ENCODE results near the gene CEMIP.

CEMIP gene

GRCh38 chr15:80904998-80905397, 125.8 kb downstream of the CEMIP start:
- no peak for FAIRE-seq
- no peak for DNase-seq (ENCODE audit: insufficient read length, low spot score)
- no peak for TF ChIP-seq POLR2A (IDR thresholded peaks at IDR 0.05; ENCODE audit: low read depth, low read length)

DNA sequence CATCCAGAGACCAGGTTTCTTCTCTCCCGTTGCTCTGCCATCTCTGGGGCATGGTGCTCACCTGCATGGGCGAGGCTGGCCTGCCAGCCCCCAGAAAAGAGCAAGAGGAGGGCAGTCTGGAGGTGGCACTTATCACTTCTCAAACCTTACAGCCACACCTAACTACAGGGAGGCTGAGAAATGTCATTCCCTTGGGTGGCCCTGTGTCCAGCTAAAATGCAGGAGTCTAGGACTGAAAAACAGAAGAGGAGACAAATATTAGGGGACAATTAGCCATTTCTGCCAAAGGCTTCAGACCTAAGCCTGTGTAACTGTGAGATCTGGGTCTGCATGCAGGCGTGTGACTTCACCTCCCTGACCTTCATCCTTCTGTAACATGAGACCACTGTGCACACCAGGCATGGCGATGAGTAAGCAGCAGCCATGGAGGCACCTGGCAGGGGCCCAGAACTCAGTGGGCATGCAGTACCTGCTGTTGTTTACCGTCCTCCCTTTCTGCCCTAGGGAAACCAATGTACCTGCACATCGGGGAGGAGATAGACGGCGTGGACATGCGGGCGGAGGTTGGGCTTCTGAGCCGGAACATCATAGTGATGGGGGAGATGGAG, 127.1 kb downstream of the CEMIP start:
- TF ChIP-seq POLR2A (IDR thresholded peaks at IDR 0.05; ENCODE audit: low read depth, low read length) = no peak
- no peak for FAIRE-seq
- no peak for DNase-seq (ENCODE audit: insufficient read length, low spot score)

GRCh38 chr15:80911821-80912220, 132.7 kb downstream of the CEMIP start:
- no peak for TF ChIP-seq POLR2A (IDR thresholded peaks at IDR 0.05; ENCODE audit: low read depth, low read length)
- FAIRE-seq (no peak), DNase-seq (ENCODE audit: insufficient read length, low spot score) (no peak)

DNA sequence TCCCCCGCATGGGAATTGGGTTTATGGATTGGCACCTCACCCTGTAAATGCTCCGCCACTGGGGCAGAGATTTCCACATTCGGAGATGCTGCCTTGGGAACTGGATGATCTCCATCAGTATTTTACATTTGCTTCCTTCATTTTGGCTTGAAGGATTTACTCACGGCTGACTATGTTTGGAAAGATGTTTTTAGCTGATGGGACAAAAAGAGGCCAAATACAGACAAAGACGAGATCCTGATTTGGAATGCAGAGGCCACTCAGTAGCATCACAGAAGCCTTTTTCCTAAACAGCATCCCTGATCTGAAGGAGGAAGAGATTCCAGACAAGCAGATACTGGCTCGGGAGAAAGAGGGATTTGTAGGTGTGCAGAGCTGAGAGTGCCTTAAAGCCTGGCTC, 133.5 kb downstream of the CEMIP start:
- no peak for DNase-seq (ENCODE audit: insufficient read length, low spot score)
- no peak for TF ChIP-seq POLR2A (IDR thresholded peaks at IDR 0.05; ENCODE audit: low read depth, low read length)
- FAIRE-seq = no peak

- FAIRE-seq (no peak), DNase-seq (ENCODE audit: insufficient read length, low spot score) (no peak)
- TF ChIP-seq POLR2A (IDR thresholded peaks at IDR 0.05; ENCODE audit: low read depth, low read length) = no peak
Observed at GRCh38 chr15:80913541-80913940, 134.4 kb downstream of the CEMIP start.

- no peak for TF ChIP-seq POLR2A (IDR thresholded peaks at IDR 0.05; ENCODE audit: low read depth, low read length)
- FAIRE-seq (no peak), DNase-seq (ENCODE audit: insufficient read length, low spot score) (no peak)
Observed at GRCh38 chr15:80915472-80915871, 136.3 kb downstream of the CEMIP start.

GRCh38 chr15:80916056-80916455, 136.9 kb downstream of the CEMIP start:
- no peak for TF ChIP-seq POLR2A (IDR thresholded peaks at IDR 0.05; ENCODE audit: low read depth, low read length)
- no peak for DNase-seq (ENCODE audit: insufficient read length, low spot score)
- no peak for FAIRE-seq

GRCh38 chr15:80918196-80918783, 139.1 kb downstream of the CEMIP start:
- no peak for DNase-seq (ENCODE audit: insufficient read length, low spot score)
- no peak for FAIRE-seq

GRCh38 chr15:80920271-80920699, 141.1 kb downstream of the CEMIP start:
- FAIRE-seq (no peak), DNase-seq (ENCODE audit: insufficient read length, low spot score) (no peak)
- no peak for TF ChIP-seq POLR2A (IDR thresholded peaks at IDR 0.05; ENCODE audit: low read depth, low read length)

More at GRCh38 chr15:80918196-80918783, 139.1 kb downstream of the CEMIP start:
- TF ChIP-seq POLR2A (IDR thresholded peaks at IDR 0.05; ENCODE audit: low read depth, low read length) = no peak

GRCh38 chr15:80921736-80922410, 142.7 kb downstream of the CEMIP start:
- FAIRE-seq = no peak
- TF ChIP-seq POLR2A (IDR thresholded peaks at IDR 0.05; ENCODE audit: low read depth, low read length) = no peak

DNA sequence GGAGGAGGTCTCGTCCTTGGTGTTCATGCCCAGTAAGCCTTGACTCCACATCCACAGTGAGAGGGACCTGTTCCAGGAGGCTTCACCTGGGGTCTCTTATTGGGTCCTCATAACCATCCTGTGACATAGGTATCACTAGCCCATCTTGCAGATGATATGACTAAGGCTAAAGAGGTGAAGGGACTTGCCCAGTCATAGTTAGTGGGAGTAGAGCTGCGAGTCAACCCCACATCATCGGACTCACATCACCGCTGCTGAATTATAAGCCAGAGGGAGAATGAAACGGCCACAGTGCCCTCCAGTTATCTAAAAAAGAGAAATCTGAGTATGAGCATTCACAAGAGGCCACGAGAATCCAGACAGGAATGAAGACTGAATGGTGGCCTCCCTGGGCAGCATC, 144.5 kb downstream of the CEMIP start:
- DNase-seq (ENCODE audit: insufficient read length, low spot score) = no peak
- TF ChIP-seq POLR2A (IDR thresholded peaks at IDR 0.05; ENCODE audit: low read depth, low read length) = no peak
- no peak for FAIRE-seq

More at GRCh38 chr15:80921736-80922410, 142.7 kb downstream of the CEMIP start:
- no peak for DNase-seq (ENCODE audit: insufficient read length, low spot score)

DNA sequence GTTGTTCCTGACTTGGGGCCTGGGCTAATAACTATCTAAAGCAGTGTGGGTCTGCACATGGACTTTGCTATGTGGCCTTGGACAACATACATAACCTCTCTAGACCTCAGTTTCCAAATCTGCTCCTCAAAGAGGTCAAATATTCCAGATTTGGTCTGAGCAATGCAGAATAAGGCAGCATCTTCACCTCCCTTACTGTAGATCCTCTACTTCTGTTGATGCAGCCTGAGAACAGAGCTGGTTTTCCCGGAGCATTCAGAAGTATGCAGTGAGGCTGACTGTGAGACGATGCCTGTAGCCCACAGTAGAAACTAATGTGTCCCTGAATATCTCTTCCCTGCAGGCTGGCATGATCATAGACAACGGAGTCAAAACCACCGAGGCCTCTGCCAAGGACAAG, 145.1 kb downstream of the CEMIP start:
- no peak for FAIRE-seq
- no peak for TF ChIP-seq POLR2A (IDR thresholded peaks at IDR 0.05; ENCODE audit: low read depth, low read length)
- DNase-seq (ENCODE audit: insufficient read length, low spot score) = no peak

- DNase-seq (ENCODE audit: insufficient read length, low spot score) (no peak), FAIRE-seq (no peak)
- no peak for TF ChIP-seq POLR2A (IDR thresholded peaks at IDR 0.05; ENCODE audit: low read depth, low read length)
Observed at GRCh38 chr15:80925597-80926059, 146.5 kb downstream of the CEMIP start.

GRCh38 chr15:80926126-80926525, 147.0 kb downstream of the CEMIP start:
- no peak for TF ChIP-seq POLR2A (IDR thresholded peaks at IDR 0.05; ENCODE audit: low read depth, low read length)
- no peak for DNase-seq (ENCODE audit: insufficient read length, low spot score)
- FAIRE-seq = no peak

GRCh38 chr15:80929225-80929624, 150.1 kb downstream of the CEMIP start:
- peak; percentile 81 for DNase-seq (ENCODE audit: insufficient read length, low spot score)
- no peak for FAIRE-seq
- TF ChIP-seq POLR2A (IDR thresholded peaks at IDR 0.05; ENCODE audit: low read depth, low read length) = no peak

All from H54 (cell line).